Measurements from ENCODE around the gene GABARAP.

DNA sequence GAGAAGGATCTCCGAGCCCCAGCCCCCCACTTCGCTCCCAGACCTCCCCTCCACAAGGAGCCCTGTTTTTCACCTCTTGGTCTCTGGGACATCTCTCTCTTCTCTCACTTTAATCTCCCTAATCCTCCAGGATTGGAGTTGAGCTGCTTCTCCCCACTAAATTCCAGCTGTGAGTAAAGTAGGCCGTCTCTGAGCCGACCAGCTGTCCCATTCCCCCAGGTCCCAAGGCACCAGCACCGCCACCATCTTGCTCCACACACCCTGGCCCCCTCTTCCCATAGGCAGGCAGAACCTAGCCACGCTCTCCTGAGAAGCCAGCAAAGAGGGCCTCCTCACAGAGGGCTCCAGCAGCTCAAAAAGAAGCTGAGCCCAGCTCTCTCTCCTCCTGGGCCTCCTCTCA, 23.5 kb downstream of the GABARAP start:
- TF ChIP-seq CTCF (IDR thresholded peaks at IDR 0.05; ENCODE audit: poor library complexity, severe bottlenecking) (no peak), POLR2AphosphoS5 (IDR thresholded peaks at IDR 0.05) (no peak)
